PC-9 (cell line): Measurements from ENCODE around the gene PPP1R18. TPM values are rescaled to one million over a fixed set of nuclear protein-coding genes. Genes with fewer than 3 reads are reported as not detected.
"Not testable (repeated sequence)": the region's sequence is repeated elsewhere in the genome, so short reads cannot be mapped to it uniquely, and the experiment has no call there.

Source experiments
- BruUV-seq: library from RNA; stranded (reverse); fragments of 400-500 nt; replicated peaks from 2 replicates; lab custom pipeline; 2021; lab: Mats Ljungman, UMichigan
- CTCF ChIA-PET: fragments of 300-600 bp; sonication (Branson Sonifier 250); formaldehyde crosslinking; loops from one replicate; lab custom pipeline; 2022; ENCODE audit warnings: antibody characterized with exemption; lab: Charles Lee
- POLR2A ChIA-PET: fragments of 300-600 bp; sonication (Branson Sonifier 250); formaldehyde crosslinking; loops from one replicate; lab custom pipeline; 2022; ENCODE audit warnings: antibody characterized with exemption; ENCODE audit not compliant: unreplicated experiment; lab: Charles Lee
- DNase-seq, 2 experiments: peaks; one replicate each; pipeline versions ENCODE4 v3.0.0 to v3.0.0-alpha.2; 2015 to 2022; ENCODE audit warnings: mixed read lengths in 1 of 2
- H2AFZ ChIP-seq: fragments of 200-600 bp; sonication (generic); 2 replicates; pipeline ENCODE4 v1.8.1; 2017; ENCODE audit warnings: antibody characterized with exemption
- H3F3A ChIP-seq: fragments of 200-600 bp; sonication (generic); 2 replicates; pipeline ENCODE4 v1.8.1; 2017; ENCODE audit warnings: antibody characterized with exemption, mild to moderate bottlenecking, low read depth; ENCODE audit not compliant: insufficient read depth
- H3K27ac ChIP-seq: fragments of 200-600 bp; sonication (generic); 2 replicates; pipeline ENCODE4 v1.6.1; 2016; ENCODE audit warnings: mixed run types
- H3K27me3 ChIP-seq: fragments of 200-600 bp; sonication (generic); 2 replicates; pipeline ENCODE4 v1.6.1; 2016; ENCODE audit warnings: low read depth, mixed run types; ENCODE audit not compliant: insufficient read depth
- H3K36me3 ChIP-seq: fragments of 200-600 bp; sonication (generic); 2 replicates; pipeline ENCODE4 v1.6.1; 2016; ENCODE audit warnings: low read depth, mixed run types
- H3K4me1 ChIP-seq: fragments of 200-600 bp; sonication (generic); replicated peaks from 2 replicates; pipeline ENCODE4 v1.6.1; 2016; ENCODE audit warnings: mixed run types; ENCODE audit not compliant: insufficient read depth
- H3K4me2 ChIP-seq: fragments of 200-600 bp; sonication (generic); 2 replicates; pipeline ENCODE4 v1.6.1; 2017; ENCODE audit warnings: mixed run types
- H3K4me3 ChIP-seq: fragments of 200-600 bp; sonication (generic); 2 replicates; pipeline ENCODE4 v1.6.1; 2016; ENCODE audit warnings: mixed run types
- H3K79me2 ChIP-seq: fragments of 200-600 bp; sonication (generic); 2 replicates; pipeline ENCODE4 v1.6.1; 2017; ENCODE audit warnings: low read depth, mixed run types
- H3K9me2 ChIP-seq: fragments of 200-600 bp; sonication (generic); 2 replicates; pipeline ENCODE4 v1.8.1; 2017; ENCODE audit warnings: mild to moderate bottlenecking; ENCODE audit not compliant: insufficient read depth
- H3K9me3 ChIP-seq: fragments of 200-600 bp; sonication (generic); 2 replicates; pipeline ENCODE4 v1.8.1; 2016; ENCODE audit warnings: low read depth; ENCODE audit not compliant: insufficient read depth
- H4K20me1 ChIP-seq: fragments of 200-600 bp; sonication (generic); 2 replicates; pipeline ENCODE4 v1.8.1; 2017; ENCODE audit not compliant: insufficient read depth
- EZH2 ChIP-seq: fragments of 200-600 bp; sonication (generic); IDR thresholded peaks from 2 replicates; pipeline ENCODE4 v1.8.0; 2017; ENCODE audit warnings: antibody characterized with exemption, low read depth
- intact Hi-C: fragments of 100-400 bp; cut with micrococcal nuclease; formaldehyde crosslinking; loops from one replicate; pipeline ENCODE4 v1.10.0; 2022; ENCODE audit not compliant: unreplicated experiment
- total RNA-seq: library from RNA; stranded (reverse); gene quantifications from 2 replicates; pipeline ENCODE4 v1.2.3, GENCODE V29; 2021
- TF ChIP-seq, protein P1 (sequence below): fragments of 200-600 bp; sonication (generic); conservative IDR thresholded peaks from 2 replicates; pipeline ENCODE4 v1.6.1; 2017; ENCODE audit warnings: mixed run types, antibody characterized with exemption, mild to moderate bottlenecking, moderate library complexity

PPP1R18 gene
- total RNA-seq, 1 experiment from 2014 or later, result 68.6 TPM

DNA sequence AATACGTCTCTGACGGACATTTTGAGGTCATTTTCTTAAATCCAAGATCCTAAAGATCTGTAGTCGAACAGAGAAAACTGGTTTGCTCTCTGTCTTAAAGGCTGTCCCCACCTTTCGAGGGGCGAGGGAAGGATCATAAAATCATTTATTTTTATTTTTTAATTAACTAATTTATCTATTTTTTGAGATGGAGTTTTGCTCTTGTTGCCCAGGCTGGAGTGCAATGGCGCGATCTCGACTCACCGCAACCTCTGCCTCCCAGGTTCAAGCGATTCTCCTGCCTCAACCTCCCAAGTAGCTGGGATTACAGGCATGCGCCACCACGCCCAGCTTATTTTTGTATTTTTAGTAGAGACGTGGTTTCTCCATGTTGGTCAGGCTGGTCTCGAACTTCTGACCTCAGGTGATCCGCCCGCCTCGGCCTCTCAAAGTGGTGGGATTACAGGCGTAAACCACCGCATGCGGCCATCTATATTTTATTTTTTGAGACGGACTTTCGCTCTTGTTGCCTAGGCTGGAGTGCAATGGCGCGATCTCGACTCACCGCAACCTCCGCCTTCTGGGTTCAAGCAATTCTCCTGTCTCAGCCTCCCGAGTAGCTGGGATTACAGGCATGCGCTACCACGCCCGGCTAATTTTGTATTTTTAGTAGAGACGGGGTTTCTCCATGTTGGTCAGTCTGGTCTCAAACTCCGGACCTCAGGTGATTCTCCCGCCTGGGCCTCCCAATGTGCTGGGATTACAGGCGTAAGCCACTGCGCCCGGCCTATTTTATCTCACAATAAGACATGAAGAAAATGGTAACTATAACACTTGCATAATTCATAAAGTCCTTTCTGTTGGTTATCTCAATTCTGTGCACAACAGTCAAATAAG, 31.6 kb upstream of the PPP1R18 start:
- H3K9me3 ChIP-seq, H3K27me3 ChIP-seq, H3K9me2 ChIP-seq, H3K36me3 ChIP-seq, DNase-seq: not testable (repeated sequence)
- Histone ChIP-seq H3K27ac (peak overlapping the region; percentile 82), H3K79me2 (peaks cover 45% of the 10 kb centered on the region), H4K20me1 (peaks cover 16% of the 10 kb centered on the region), H3K4me1 (peaks cover 39% of the 10 kb centered on the region), H3F3A (peaks cover 24% of the 10 kb centered on the region; the same call in 1 of the 2 replicates), H3K4me3 (peak overlapping the region; percentile 56), H3K4me2 (peak overlapping the region; percentile 76), H2AFZ (peak overlapping the region; percentile 72; the same call in 1 of the 2 replicates)
- CTCF ChIA-PET, result interaction anchor here (0.6 kb wide), 1 partner anchor 46 kb away, joined by 6 read pairs; no protein-coding TSS in a partner anchor
- POLR2A ChIA-PET, result interaction anchor here (0.6 to 0.7 kb wide), 2 partner anchors 34 to 421 kb away, joined by 3 to 6 read pairs; partner anchors contain the start of gene PSORS1C2
- intact Hi-C loops, result loop anchor here (1.0 kb wide), 3 partner anchors 31 to 101 kb away; partner anchors contain the start of genes MRPS18B and PPP1R10
- BruUV-seq, result TSS peak; percentile 0

DNA sequence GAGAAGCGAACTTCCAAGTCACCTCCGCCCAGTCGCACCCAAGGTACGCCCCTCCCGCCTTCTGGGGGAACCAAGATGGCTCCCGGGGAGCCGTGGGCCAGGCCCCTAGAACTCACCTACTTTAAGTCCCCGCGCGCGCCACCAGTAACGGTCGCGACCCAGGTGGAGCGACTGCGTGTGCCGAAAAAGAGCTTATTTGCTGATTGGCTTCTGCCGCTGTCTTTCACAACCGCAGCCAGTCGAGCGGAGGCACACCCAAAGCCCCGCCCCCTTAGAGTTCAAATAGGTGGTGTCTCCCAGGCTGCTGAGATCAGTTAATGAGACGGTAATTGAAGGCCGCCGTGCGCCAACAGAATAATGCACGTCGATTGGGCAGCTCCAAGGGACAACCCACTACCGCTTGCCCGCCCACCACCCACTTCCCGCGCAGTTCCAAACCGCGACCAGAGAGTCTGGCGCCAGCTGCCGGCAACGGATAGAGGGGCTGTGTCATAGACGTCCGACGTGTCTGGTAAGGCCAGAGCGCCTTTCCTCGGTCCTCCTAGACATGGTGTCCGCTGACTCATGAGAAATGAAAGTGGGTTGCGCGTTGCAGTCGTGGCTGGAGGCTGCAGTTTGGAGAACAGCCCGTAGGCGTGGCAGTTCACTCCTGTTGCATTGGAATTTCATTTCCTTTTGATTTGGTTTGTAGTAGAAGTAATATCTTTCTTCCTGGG, 30.8 kb upstream of the PPP1R18 start, which contains the start of gene MDC1:
Gene MDC1, minus strand, starts transcription at position 153 of the 716 bp plus-strand sequence. CDS start 2,106 bp downstream, outside the sequence.
- H3K4me2 ChIP-seq, result peak within 1 kb of the TSS; percentile 96
- TF ChIP-seq, protein P1, sequence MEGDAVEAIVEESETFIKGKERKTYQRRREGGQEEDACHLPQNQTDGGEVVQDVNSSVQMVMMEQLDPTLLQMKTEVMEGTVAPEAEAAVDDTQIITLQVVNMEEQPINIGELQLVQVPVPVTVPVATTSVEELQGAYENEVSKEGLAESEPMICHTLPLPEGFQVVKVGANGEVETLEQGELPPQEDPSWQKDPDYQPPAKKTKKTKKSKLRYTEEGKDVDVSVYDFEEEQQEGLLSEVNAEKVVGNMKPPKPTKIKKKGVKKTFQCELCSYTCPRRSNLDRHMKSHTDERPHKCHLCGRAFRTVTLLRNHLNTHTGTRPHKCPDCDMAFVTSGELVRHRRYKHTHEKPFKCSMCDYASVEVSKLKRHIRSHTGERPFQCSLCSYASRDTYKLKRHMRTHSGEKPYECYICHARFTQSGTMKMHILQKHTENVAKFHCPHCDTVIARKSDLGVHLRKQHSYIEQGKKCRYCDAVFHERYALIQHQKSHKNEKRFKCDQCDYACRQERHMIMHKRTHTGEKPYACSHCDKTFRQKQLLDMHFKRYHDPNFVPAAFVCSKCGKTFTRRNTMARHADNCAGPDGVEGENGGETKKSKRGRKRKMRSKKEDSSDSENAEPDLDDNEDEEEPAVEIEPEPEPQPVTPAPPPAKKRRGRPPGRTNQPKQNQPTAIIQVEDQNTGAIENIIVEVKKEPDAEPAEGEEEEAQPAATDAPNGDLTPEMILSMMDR, result no peak
- no peak for TF ChIP-seq EZH2
- intact Hi-C loops, result loop anchor here (1.0 kb wide), 3 partner anchors 30 to 100 kb away; partner anchors contain the start of genes MRPS18B and PPP1R10
- DNase-seq, result peak; percentile 99 to 100
- POLR2A ChIA-PET, result interaction anchor here (0.5 to 1.0 kb wide), 10 partner anchors 27 to 486 kb away, joined by 3 to 14 read pairs (median 4); partner anchors contain the start of gene NRM
- H3K27me3 ChIP-seq, result no peaks in the 10 kb centered on the region
- no peaks in the 10 kb centered on the region for H3K9me2 ChIP-seq
- peaks cover 5% of the 10 kb centered on the region; the same call in 1 of the 2 replicates for H3K36me3 ChIP-seq
- H3K79me2 ChIP-seq, result peaks cover 37% of the 10 kb centered on the region
- CTCF ChIA-PET, result interaction anchor here (0.6 to 1.1 kb wide), 6 partner anchors 12 to 172 kb away, joined by 3 to 7 read pairs (median 4); partner anchors contain the start of gene DHX16
- peaks cover 32% of the 10 kb centered on the region for H3K4me1 ChIP-seq
- peaks cover 8% of the 10 kb centered on the region for H4K20me1 ChIP-seq
- BruUV-seq, result no TSS peak
- no peaks in the 10 kb centered on the region for H3K9me3 ChIP-seq
- peak within 1 kb of the TSS; percentile 74 for H2AFZ ChIP-seq
- peak within 1 kb of the TSS; percentile 85 for H3K4me3 ChIP-seq
- H3K27ac ChIP-seq, result peak within 1 kb of the TSS; percentile 82
- H3F3A ChIP-seq, result peaks cover 18% of the 10 kb centered on the region; the same call in 1 of the 2 replicates

DNA sequence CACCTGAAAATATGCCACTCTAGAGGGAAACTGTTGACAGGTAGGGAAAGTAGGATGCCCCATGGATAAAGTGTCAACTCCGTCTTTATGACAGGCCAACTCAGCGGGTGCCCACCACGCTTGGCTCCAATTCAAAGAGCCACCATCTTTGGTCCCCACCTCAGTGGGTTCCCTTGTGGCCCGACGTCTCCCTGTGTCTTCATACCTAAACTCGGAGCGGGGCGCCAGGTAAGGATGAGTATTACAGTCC, 30.4 kb upstream of the PPP1R18 start:
- Histone ChIP-seq H3K4me1 (peaks cover 30% of the 10 kb centered on the region), H3K4me3 (peak overlapping the region; percentile 85), H3K9me3 (no peaks in the 10 kb centered on the region), H3F3A (peaks cover 13% of the 10 kb centered on the region; the same call in 1 of the 2 replicates), H3K79me2 (peaks cover 32% of the 10 kb centered on the region), H3K9me2 (no peaks in the 10 kb centered on the region), H3K36me3 (peaks cover 3% of the 10 kb centered on the region; the same call in 1 of the 2 replicates), H4K20me1 (peaks cover 4% of the 10 kb centered on the region; the same call in 1 of the 2 replicates), H3K27ac (peak overlapping the region; percentile 40), H3K4me2 (peak overlapping the region; percentile 96), H2AFZ (peak overlapping the region; percentile 74), H3K27me3 (no peaks in the 10 kb centered on the region)
- no peak for TF ChIP-seq EZH2
- TF ChIP-seq, protein P1, result no peak
- CTCF ChIA-PET, result interaction anchor here (0.6 to 1.1 kb wide), 5 partner anchors 11 to 172 kb away, joined by 3 to 7 read pairs (median 3); partner anchors contain the start of gene DHX16
- intact Hi-C loops, result loop anchor here (1.0 kb wide), 3 partner anchors 30 to 100 kb away; partner anchors contain the start of genes MRPS18B and PPP1R10
- POLR2A ChIA-PET, result interaction anchor here (0.6 to 1.0 kb wide), 4 partner anchors 26 to 141 kb away, joined by 3 to 5 read pairs (median 4); partner anchors contain the start of gene NRM
- DNase-seq, result no peak
- no TSS peak for BruUV-seq
